Activated T-cell treated with anti-CD3 and anti-CD28 coated beads, Interleukin-2, amount 50 U/mL, for 4 hours (primary cell): ENCODE data around the gene UGT3A1. TPM values are rescaled to one million over a fixed set of nuclear protein-coding genes. Genes with fewer than 3 reads are reported as not detected.
"Not testable (repeated sequence)": the region's sequence is repeated elsewhere in the genome, so short reads cannot be mapped to it uniquely, and the experiment has no call there.

ENCODE experiments used
- ATAC-seq, 2 donors: fragments of 200-7000 bp; cut with Tn5 transposase; one replicate each; pipeline ENCODE4 v1.10.0; 2021
- DNase-seq: peaks from one replicate; pipeline ENCODE4 v3.0.0-alpha.2; 2020
- H3K27me3 Mint-ChIP-seq: one replicate; pipeline ENCODE4 v1.8.0; 2021; ENCODE audit warnings: low read depth, mixed read lengths
- H3K36me3 Mint-ChIP-seq: one replicate; pipeline ENCODE4 v1.8.0; 2022; ENCODE audit warnings: mixed read lengths; ENCODE audit not compliant: insufficient read depth
- H3K4me1 Mint-ChIP-seq: one replicate; pipeline ENCODE4 v1.8.0; 2021; ENCODE audit warnings: low read depth, mixed read lengths
- H3K4me3 Mint-ChIP-seq: one replicate; pipeline ENCODE4 v1.8.0; 2021; ENCODE audit warnings: mild to moderate bottlenecking, moderate library complexity, mixed read lengths
- H3K9me3 Mint-ChIP-seq: one replicate; pipeline ENCODE4 v1.8.0; 2021; ENCODE audit warnings: mixed read lengths
- total RNA-seq, 3 donors: library from RNA; stranded (reverse); gene quantifications; one replicate each; pipeline ENCODE4 v1.2.1, GENCODE V29; 2021

Gene UGT3A1
- not detected for total RNA-seq

DNA sequence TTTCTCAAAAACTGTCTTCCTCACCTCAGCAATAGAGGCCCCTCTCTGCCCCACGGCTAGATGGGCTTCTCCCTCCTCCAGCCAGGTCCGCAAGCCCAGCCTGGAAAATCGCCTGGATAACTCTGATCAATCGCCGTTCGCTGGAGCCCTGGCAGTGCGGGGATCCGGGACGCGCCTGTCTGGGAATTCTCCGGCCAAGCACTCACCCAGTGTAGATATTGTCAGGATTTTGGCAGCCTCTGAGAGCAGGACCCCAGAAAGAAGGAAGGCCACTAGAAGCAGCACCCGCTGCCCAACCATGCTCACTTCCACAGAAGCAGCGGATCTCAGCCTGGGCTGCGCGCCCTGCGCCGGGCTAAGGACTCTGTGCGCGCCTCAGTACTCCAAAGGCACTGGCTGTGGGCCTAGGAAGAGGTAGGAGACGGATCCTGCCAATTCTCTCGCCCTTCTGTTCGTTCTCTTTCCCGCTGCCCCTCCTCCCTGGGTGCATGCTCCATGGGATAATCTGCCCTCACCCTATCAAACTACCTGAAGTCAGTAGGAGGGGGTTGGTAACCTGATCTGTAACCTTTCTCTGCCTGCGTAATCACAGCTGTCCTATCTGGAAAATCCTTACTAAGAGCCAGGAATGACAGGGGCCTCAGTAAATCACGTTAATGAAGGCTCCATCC, at the start of gene UGT3A1:
UGT3A1 (minus strand) TSS at position 450 of the 671 bp plus-strand sequence; CDS start at position 300, 150 bp downstream.
- no peak for ATAC-seq

GRCh38 chr5:36035696-36036095, 44.5 kb upstream of the UGT3A1 start:
- DNase-seq (no peak), ATAC-seq (no peak)
- Mint-ChIP-seq H3K4me3 (no peak overlapping the region), H3K36me3 (no peaks in the 10 kb centered on the region), H3K9me3 (no peaks in the 10 kb centered on the region), H3K27me3 (peaks cover 11% of the 10 kb centered on the region), H3K4me1 (no peaks in the 10 kb centered on the region)

More for the DNA sequence above, at the start of gene UGT3A1:
- H3K36me3 Mint-ChIP-seq = no peaks in the 10 kb centered on the region
- DNase-seq = no peak
- no peak within 1 kb of the TSS for H3K4me3 Mint-ChIP-seq
- peaks cover 14% of the 10 kb centered on the region for H3K27me3 Mint-ChIP-seq
- H3K9me3 Mint-ChIP-seq = no peaks in the 10 kb centered on the region
- H3K4me1 Mint-ChIP-seq = no peaks in the 10 kb centered on the region

- H3K36me3 Mint-ChIP-seq, ATAC-seq, H3K4me1 Mint-ChIP-seq, H3K9me3 Mint-ChIP-seq, DNase-seq, H3K4me3 Mint-ChIP-seq: not testable (repeated sequence)
- peaks cover 12% of the 10 kb centered on the region for H3K27me3 Mint-ChIP-seq
These were observed 43.4 kb upstream of the UGT3A1 start for GRCh38 chr5:36034536-36035134.

DNA sequence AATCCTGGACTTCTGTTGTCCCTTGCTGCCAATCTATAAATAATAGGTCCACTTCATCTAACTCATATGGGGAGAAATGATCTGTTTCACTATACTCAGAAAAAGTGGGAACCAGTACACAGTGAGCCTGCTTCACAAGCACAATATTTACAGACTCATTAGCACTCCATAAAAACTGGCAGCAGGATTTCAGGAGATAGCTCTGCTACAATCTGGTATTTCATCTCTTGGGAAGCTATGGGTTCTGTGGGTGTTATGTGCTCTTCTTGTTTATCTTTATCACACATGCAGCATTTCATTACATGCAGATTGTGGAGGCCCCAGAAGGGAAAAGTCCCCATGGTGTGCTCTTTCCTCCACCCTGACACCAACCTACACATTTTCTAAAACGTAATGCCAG, 42.3 kb upstream of the UGT3A1 start:
- DNase-seq (no peak), ATAC-seq (no peak)
- H3K4me3 Mint-ChIP-seq = no peak overlapping the region
- no peaks in the 10 kb centered on the region for H3K36me3 Mint-ChIP-seq
- peaks cover 13% of the 10 kb centered on the region for H3K27me3 Mint-ChIP-seq
- H3K9me3 Mint-ChIP-seq = no peaks in the 10 kb centered on the region
- H3K4me1 Mint-ChIP-seq = no peaks in the 10 kb centered on the region

DNA sequence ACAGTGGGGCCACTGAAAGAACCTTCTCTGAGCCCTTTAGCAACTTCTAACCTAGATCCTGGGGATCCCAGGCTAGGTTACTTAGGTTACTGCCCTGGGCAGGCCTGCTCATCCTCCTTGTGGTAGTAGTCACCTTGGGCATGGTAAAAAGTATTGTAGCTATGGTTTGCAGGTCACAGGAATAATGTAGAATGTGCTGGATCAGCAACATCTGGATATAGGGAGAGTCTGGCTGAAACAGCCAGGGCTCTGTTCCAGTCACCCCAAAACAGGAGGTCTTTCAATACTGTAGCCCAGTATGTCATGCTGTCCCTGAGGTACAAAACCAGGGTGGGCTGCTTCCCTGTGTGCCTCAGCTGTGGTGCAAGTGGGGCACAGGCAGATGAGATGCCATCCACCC, 41.9 kb upstream of the UGT3A1 start:
- peaks cover 15% of the 10 kb centered on the region for H3K27me3 Mint-ChIP-seq
- no peak overlapping the region for H3K4me3 Mint-ChIP-seq
- DNase-seq (no peak), ATAC-seq (no peak)
- no peaks in the 10 kb centered on the region for H3K36me3 Mint-ChIP-seq
- no peaks in the 10 kb centered on the region for H3K4me1 Mint-ChIP-seq
- H3K9me3 Mint-ChIP-seq = no peaks in the 10 kb centered on the region

DNA sequence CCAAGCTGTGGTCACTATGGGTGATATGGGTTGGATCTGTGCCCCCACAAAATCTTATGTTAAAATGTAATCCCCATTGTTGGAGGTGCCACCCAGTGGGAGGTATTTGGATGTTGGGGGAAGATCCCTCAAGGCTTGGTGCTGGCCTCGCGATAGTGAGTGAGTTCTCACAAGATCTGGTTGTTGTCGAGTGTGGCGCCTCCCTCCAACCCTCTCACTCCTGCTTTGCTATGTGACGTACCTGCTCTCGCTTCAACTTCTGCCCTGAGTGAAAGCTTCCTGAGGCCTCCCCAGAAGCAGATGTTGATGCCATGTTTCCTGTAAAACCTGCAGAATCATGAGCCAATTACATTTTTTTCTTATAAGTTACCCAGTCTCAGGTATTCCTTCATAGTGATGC, 40.0 kb upstream of the UGT3A1 start:
- Mint-ChIP-seq H3K4me1 (no peaks in the 10 kb centered on the region), H3K27me3 (peaks cover 21% of the 10 kb centered on the region), H3K36me3 (no peaks in the 10 kb centered on the region), H3K9me3 (peaks cover 5% of the 10 kb centered on the region), H3K4me3 (no peak overlapping the region)
- DNase-seq = no peak
- no peak for ATAC-seq

DNA sequence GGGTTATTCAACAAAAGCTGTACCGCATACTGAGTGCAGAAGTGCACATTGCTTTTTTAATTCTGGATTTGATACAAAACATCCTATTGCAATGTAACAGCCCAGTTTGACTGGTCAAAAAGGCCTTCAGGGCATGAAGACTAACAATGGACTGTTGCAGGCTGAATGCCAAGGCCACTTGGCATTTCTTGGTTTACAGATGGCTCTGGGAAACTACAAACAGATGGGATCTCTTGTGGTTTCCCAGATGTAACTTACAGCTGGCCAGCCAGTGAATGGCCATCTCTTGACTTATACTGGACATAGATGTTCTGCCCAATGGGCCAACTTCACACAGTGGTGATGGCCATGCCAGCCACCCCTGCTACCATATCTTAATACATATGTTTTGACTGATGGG, 38.7 kb upstream of the UGT3A1 start:
- Mint-ChIP-seq H3K4me3 (no peak overlapping the region), H3K36me3 (no peaks in the 10 kb centered on the region), H3K4me1 (no peaks in the 10 kb centered on the region), H3K9me3 (peaks cover 10% of the 10 kb centered on the region), H3K27me3 (peaks cover 19% of the 10 kb centered on the region)
- ATAC-seq (no peak), DNase-seq (no peak)

GRCh38 chr5:36028816-36029465, 37.8 kb upstream of the UGT3A1 start:
- peaks cover 15% of the 10 kb centered on the region for H3K9me3 Mint-ChIP-seq
- peaks cover 21% of the 10 kb centered on the region for H3K27me3 Mint-ChIP-seq
- no peak overlapping the region for H3K4me3 Mint-ChIP-seq
- H3K36me3 Mint-ChIP-seq = no peaks in the 10 kb centered on the region
- no peak for ATAC-seq
- no peak for DNase-seq
- H3K4me1 Mint-ChIP-seq = no peaks in the 10 kb centered on the region

DNA sequence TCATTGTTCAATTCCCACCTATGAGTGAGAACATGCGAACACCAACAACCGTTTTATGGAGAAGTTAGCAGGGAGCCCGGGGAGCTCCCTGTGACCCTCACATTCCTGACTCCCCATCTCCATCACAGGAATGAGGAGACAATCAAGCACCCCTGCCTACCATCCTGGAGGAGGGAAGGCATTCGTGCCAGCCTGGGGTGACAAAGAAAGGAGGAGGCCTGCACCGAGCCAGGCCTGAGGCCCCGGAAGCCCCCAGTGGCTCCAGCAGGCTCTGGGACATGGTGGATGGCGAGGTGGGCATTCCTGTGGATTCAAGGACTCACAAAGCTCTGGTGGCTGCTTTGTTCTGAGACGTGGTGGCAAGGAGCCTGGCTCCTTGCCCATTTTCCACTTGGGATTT, 36.5 kb upstream of the UGT3A1 start:
- ATAC-seq = no peak
- Mint-ChIP-seq H3K27me3 (peaks cover 22% of the 10 kb centered on the region), H3K4me1 (no peaks in the 10 kb centered on the region), H3K9me3 (peaks cover 15% of the 10 kb centered on the region), H3K4me3 (no peak overlapping the region), H3K36me3 (no peaks in the 10 kb centered on the region)
- DNase-seq = no peak

- Mint-ChIP-seq H3K36me3 (no peaks in the 10 kb centered on the region), H3K4me3 (no peak overlapping the region), H3K27me3 (peaks cover 22% of the 10 kb centered on the region), H3K9me3 (peaks cover 15% of the 10 kb centered on the region), H3K4me1 (no peaks in the 10 kb centered on the region)
- DNase-seq (no peak), ATAC-seq (no peak)
These were observed 35.7 kb upstream of the UGT3A1 start for GRCh38 chr5:36026706-36027465.

GRCh38 chr5:36022246-36022645, 31.1 kb upstream of the UGT3A1 start:
- H3K4me3 Mint-ChIP-seq, H3K27me3 Mint-ChIP-seq, DNase-seq, H3K36me3 Mint-ChIP-seq, ATAC-seq, H3K4me1 Mint-ChIP-seq: not testable (repeated sequence)
- peaks cover 15% of the 10 kb centered on the region for H3K9me3 Mint-ChIP-seq

- not testable (repeated sequence) for DNase-seq
These were observed 28.4 kb upstream of the UGT3A1 start for GRCh38 chr5:36019584-36019983.

GRCh38 chr5:36017622-36018021, 26.4 kb upstream of the UGT3A1 start:
- Mint-ChIP-seq H3K9me3 (peaks cover 20% of the 10 kb centered on the region), H3K4me1 (no peaks in the 10 kb centered on the region), H3K36me3 (no peaks in the 10 kb centered on the region), H3K27me3 (no peaks in the 10 kb centered on the region), H3K4me3 (no peak overlapping the region)
- ATAC-seq (no peak), DNase-seq (no peak)

More at GRCh38 chr5:36019584-36019983, 28.4 kb upstream of the UGT3A1 start:
- not testable (repeated sequence) for ATAC-seq, H3K27me3 Mint-ChIP-seq, H3K4me1 Mint-ChIP-seq, H3K36me3 Mint-ChIP-seq, H3K4me3 Mint-ChIP-seq
- H3K9me3 Mint-ChIP-seq = peaks cover 13% of the 10 kb centered on the region

DNA sequence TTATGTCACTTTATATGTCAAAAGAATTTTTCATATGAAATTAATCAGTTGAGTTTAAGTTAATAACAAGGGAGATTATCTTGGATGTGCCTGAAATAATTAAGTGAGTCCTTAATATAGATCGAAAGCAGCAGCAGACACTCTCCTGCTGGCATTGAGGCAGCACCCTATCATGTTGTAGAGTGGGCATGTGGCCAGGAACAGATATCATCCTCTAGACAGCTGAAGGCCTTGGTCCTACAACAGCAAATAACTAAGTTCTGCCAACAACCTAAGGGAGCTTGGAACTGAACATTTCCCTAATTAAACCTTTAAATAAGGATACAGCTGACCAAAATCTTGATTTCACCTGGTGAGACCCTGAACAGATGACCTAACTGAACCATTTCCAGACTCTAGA, 25.8 kb upstream of the UGT3A1 start:
- no peaks in the 10 kb centered on the region for H3K4me1 Mint-ChIP-seq
- H3K9me3 Mint-ChIP-seq = peaks cover 24% of the 10 kb centered on the region
- no peak overlapping the region for H3K4me3 Mint-ChIP-seq
- ATAC-seq (no peak), DNase-seq (no peak)
- no peaks in the 10 kb centered on the region for H3K27me3 Mint-ChIP-seq
- H3K36me3 Mint-ChIP-seq = no peaks in the 10 kb centered on the region
